GM23248 (cell line): ENCODE measurements around the gene AKAP13.

Experiments
- EZH2 ChIP-seq: fragments of 200-600 bp; sonication (generic); IDR thresholded peaks from 2 replicates; pipeline ENCODE4 v1.6.1; 2018; ENCODE audit warnings: antibody characterized with exemption, mild to moderate bottlenecking; ENCODE audit not compliant: insufficient read depth, poor library complexity, severe bottlenecking
- EZH2phosphoT487 ChIP-seq: fragments of 200-600 bp; sonication (generic); IDR thresholded peaks from 2 replicates; pipeline ENCODE4 v1.6.1; 2018; ENCODE audit warnings: antibody characterized with exemption, moderate library complexity, mild to moderate bottlenecking, low read depth; ENCODE audit not compliant: insufficient read depth

- TF ChIP-seq EZH2 (no peak), EZH2phosphoT487 (no peak)
These were observed 349.8 kb downstream of the AKAP13 start for GRCh38 chr15:85730001-85730820.
